Esophagus mucosa (tissue), 1 donor: Measurements from ENCODE around the gene EPS15. TPM values are rescaled to one million over a fixed set of nuclear protein-coding genes. Genes with fewer than 3 reads are reported as not detected.
"Not testable (repeated sequence)": the region's sequence is repeated elsewhere in the genome, so short reads cannot be mapped to it uniquely, and the experiment has no call there.

Experiments used
- ATAC-seq: fragments of 200-7000 bp; cut with Tn5 transposase; one replicate; pipeline ENCODE4 v1.9.1; 2020
- total RNA-seq: library from RNA; stranded (reverse); gene quantifications from one replicate; pipeline ENCODE4 v1.2.4, GENCODE V29; 2023
- donor health status: DM: yes; HTN: yes; CAD: no.

The EPS15 gene
- total RNA-seq, 1 donor from 2014 or later, result 33.1 TPM

- ATAC-seq, result no peak
Observed at GRCh38 chr1:51464828-51465227, 54.2 kb downstream of the EPS15 start.

DNA sequence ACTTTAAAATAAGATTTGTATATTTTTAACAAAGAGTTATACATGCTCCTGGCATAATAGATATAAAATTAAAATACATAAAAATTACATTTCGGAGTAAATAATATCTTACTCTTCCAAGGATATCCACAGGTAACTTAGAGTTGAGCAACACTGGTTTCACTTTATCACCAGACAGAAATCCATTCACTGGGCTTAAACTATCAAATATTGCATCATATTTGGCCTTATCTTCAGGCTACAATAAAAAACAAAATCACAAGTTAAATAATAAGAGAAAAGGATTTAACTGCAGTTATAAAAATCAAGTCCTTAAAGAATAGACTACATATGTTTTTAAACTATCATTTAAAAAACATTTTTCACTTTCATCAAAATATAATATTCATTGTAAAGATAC is 55.5 kb downstream of the EPS15 start:
- ATAC-seq, result no peak

GRCh38 chr1:51462289-51462688 is 56.8 kb downstream of the EPS15 start:
- not testable (repeated sequence) for ATAC-seq

DNA sequence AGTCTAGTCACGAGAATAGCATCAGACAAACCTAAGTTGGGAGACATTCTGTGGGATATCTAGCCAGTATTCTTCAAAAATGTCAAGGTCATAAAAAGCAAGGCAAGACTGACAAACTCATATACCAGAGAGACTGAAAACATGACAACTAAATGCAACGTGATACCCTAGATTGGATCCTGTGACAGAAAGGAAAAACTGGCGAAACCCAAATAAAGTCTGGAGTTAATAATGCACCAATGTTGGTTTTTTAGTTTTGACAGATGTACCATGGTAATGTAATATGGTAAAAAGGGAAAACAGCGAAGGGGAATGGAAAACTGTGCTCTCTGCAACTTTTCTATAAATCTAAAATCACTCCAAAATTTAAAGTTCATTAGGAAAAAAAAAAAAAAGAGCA is 64.5 kb downstream of the EPS15 start:
- no peak for ATAC-seq

- no peak for ATAC-seq
Observed at GRCh38 chr1:51453010-51453409, 66.1 kb downstream of the EPS15 start.

GRCh38 chr1:51448844-51449454 is 70.1 kb downstream of the EPS15 start:
- ATAC-seq, result not testable (repeated sequence)

- ATAC-seq, result no peak
Observed at GRCh38 chr1:51445351-51446090, 73.5 kb downstream of the EPS15 start.

- no peak for ATAC-seq
Observed at GRCh38 chr1:51444534-51445192, 74.4 kb downstream of the EPS15 start.

- no peak for ATAC-seq
Observed at GRCh38 chr1:51444096-51444495, 75.0 kb downstream of the EPS15 start.

DNA sequence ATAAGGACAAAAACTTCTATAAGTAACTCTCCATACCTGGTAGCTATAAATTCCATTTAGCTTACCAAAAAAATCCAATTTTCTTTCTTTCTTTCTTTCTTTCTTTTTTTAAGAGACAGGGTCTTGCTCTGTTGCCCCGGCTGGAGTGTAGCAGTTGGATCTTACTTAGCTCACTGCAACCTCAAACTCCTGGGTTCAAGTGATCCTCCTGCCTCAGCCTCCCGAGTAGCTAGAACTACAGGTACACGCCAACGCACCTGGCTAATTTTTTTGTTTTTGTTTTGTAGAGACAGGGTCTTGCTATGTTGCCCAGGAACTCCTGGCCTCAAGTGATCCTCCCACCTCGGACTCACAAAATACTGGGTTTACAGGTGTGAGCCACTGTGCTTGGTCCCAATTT is 75.5 kb downstream of the EPS15 start:
- ATAC-seq, result no peak

GRCh38 chr1:51442616-51443015 is 76.5 kb downstream of the EPS15 start:
- ATAC-seq, result no peak

- ATAC-seq, result no peak
Observed at GRCh38 chr1:51442198-51442597, 76.9 kb downstream of the EPS15 start.

GRCh38 chr1:51439895-51440294 is 79.2 kb downstream of the EPS15 start:
- no peak for ATAC-seq

DNA sequence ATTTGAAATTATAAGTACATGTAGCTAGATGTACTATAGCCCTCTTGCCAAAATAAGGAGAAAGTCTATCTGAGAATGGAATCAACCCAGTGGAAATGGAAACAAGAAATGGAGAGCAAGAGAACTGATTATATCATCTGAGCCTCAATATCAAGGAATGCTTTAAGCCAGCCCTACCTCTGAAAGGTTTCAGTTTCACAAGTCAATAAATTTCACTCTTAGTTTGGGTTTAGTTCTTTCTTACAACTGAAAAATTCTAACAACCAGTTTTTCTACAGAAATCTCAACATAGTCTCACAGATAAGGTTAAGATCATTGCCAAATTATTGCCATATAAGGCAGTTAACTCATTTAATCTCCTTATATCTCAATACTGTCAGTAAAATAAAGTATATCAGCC is 80.0 kb downstream of the EPS15 start:
- ATAC-seq, result no peak

GRCh38 chr1:51437391-51437790 is 81.7 kb downstream of the EPS15 start:
- ATAC-seq, result not testable (repeated sequence)

DNA sequence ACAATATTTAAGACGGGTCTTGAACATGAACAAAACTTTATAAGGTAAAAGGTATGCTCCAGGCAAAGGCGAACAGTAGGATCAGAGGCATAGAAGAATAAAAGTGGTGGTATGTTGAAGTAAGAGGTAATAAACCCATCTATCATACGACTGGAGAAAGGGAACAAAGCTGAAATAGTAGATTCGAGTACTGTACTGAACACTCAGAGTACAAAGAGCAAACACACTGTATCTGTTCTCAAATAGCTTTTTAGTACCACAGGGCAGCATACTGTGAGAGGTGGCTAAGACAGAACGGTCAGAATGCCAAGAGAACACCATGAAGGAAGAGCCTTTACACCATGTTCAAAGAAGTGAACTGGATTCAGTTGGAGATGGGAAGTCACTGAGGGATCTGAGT is 83.2 kb downstream of the EPS15 start:
- no peak for ATAC-seq

DNA sequence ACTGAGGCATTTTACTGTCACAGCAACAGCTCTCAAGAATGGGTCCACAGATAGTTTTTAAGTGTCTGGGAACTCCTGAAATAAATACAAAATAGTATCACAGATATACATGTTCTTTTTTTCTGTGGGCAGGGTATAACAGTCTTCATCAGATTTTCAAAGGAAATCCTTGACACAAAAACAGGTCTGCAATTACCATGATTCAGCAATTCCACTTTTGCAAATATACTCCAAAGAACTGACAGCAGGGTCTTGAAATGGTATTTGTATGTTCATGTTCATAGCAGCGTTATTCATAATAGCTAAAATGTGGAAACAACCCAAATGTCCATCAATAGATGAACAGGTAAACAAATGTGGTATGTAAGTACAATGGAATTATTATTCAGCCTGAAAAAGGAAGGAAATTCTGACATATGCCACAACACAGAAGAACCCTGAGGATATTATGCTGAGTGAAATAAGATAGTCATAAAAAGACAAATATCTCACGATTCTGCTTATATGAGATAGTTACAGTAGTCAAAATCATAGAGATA is 85.0 kb downstream of the EPS15 start:
- ATAC-seq, result no peak

- peak; percentile 54 for ATAC-seq
Observed at GRCh38 chr1:51433269-51433971, 85.6 kb downstream of the EPS15 start.

DNA sequence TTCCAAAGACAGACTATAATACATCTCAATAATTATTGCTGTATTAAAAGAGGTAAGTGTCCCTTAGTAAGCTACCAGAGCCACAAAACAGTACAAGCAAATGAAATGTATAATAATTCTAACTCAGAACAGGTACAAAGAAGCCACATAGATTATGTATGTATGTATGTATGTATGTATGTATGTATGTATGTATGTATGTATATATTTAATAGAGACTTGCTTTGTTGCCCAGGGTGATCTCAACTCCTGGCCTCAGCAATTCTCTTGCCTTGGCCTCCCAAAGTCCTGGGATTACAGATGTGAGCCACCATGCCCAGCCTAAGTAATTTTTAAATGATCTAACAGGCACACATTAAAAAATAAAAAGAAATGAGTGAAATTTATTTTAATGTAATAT is 86.9 kb downstream of the EPS15 start:
- ATAC-seq, result no peak

DNA sequence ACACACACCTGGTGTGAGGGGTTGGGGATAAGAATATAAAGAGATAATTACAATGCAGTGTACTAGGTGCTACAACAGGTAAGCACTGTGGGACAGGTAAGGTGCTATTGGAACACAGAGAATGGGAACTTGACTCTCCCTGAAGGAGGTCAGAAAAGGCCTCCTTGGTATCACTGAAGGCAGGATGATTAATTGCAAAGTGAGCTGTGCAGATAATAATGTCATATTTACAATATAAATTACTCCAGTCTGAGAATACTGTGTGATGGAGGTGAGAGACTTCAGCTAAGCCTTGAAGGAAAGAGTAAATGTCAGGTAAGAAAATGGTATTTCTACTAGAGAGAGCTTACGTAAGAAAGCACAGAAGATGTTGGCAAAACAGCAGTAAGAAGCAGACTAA is 91.6 kb downstream of the EPS15 start:
- no peak for ATAC-seq

- no peak for ATAC-seq
Observed at GRCh38 chr1:51425955-51426354, 93.1 kb downstream of the EPS15 start.

DNA sequence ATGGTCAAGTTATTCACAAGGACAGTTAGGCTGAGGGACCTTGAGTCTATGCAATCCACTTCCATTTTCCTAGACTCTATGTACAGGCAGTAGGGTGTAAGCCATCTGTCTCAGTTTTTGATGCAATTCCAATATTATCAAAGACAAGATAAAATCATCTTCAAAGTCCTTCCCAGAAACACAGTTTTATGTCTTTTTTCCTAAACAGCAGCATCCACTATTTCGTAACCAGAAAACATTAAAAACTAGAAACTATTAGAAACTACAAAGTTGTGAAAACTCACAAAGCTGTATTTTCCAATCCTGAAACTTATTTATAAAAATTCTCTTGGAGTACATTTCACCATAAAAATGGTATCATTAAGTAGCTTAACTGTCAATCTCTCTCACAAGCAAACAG is 93.8 kb downstream of the EPS15 start:
- no peak for ATAC-seq
